Peyer's patch (tissue), 4 donors: ENCODE data around the gene ARPC5.

Experiments
- POLR2A ChIP-seq, 2 donors: fragments of 450-650 bp; IDR thresholded peaks; one replicate each; pipeline ENCODE4 v1.5.1; 2017; ENCODE audit warnings: antibody characterized with exemption in 2 of 2, mild to moderate bottlenecking in 2 of 2, moderate library complexity in 2 of 2
- TF ChIP-seq, protein P1 (sequence below), 6 experiments: fragments of 450-650 bp in 4 of 6; fragments of 200-600 bp in 2 of 6; sonication (generic) in 1 of 6; IDR thresholded peaks; one replicate each; pipeline ENCODE4 v1.5.1; 2017 to 2019; ENCODE audit warnings: antibody characterized with exemption in 6 of 6, mild to moderate bottlenecking in 3 of 6, moderate library complexity in 1 of 6

- TF ChIP-seq, protein P1, sequence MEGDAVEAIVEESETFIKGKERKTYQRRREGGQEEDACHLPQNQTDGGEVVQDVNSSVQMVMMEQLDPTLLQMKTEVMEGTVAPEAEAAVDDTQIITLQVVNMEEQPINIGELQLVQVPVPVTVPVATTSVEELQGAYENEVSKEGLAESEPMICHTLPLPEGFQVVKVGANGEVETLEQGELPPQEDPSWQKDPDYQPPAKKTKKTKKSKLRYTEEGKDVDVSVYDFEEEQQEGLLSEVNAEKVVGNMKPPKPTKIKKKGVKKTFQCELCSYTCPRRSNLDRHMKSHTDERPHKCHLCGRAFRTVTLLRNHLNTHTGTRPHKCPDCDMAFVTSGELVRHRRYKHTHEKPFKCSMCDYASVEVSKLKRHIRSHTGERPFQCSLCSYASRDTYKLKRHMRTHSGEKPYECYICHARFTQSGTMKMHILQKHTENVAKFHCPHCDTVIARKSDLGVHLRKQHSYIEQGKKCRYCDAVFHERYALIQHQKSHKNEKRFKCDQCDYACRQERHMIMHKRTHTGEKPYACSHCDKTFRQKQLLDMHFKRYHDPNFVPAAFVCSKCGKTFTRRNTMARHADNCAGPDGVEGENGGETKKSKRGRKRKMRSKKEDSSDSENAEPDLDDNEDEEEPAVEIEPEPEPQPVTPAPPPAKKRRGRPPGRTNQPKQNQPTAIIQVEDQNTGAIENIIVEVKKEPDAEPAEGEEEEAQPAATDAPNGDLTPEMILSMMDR (IDR thresholded peaks at IDR 0.05) = peak; percentile 63 to 89 (median 84)
- TF ChIP-seq POLR2A (IDR thresholded peaks at IDR 0.05) = no peak
Measured at GRCh38 chr1:183655562-183656075, 20.0 kb upstream of the ARPC5 start.
